Prostate gland (tissue), 2 donors: ENCODE measurements around the gene NUFIP2. TPM values are rescaled to one million over a fixed set of nuclear protein-coding genes. Genes with fewer than 3 reads are reported as not detected.

ENCODE experiments used
- DNase-seq: peaks from one replicate; pipeline ENCODE4 v3.0.0-alpha.2; 2019; ENCODE audit warnings: low spot score
- H3K27ac ChIP-seq, 2 donors: fragments of 200-600 bp; sonication (generic); 2 replicates each; pipeline ENCODE4 v1.5.1; 2017 to 2019
- H3K27me3 ChIP-seq: fragments of 200-600 bp; sonication (generic); replicated peaks from 2 replicates; pipeline ENCODE4 v1.5.1; 2019; ENCODE audit not compliant: insufficient read depth
- H3K36me3 ChIP-seq, 2 donors: fragments of 200-600 bp; sonication (generic); 1 replicate in 1 of 2; 2 replicates in 1 of 2; pipeline versions ENCODE4 v1.5.1 to v1.8.1; 2017 to 2019
- H3K4me1 ChIP-seq: fragments of 200-600 bp; sonication (generic); replicated peaks from 2 replicates; pipeline ENCODE4 v1.5.1; 2019
- H3K4me3 ChIP-seq, 2 donors: fragments of 200-600 bp; sonication (generic); 2 replicates each; pipeline ENCODE4 v1.5.1; 2017 to 2019
- H3K9me3 ChIP-seq: fragments of 200-600 bp; sonication (generic); 2 replicates; pipeline ENCODE4 v1.5.1; 2017
- CTCF ChIP-seq, 4 experiments: fragments of 200-600 bp in 2 of 4; fragments of 450-650 bp in 2 of 4; sonication (generic) in 2 of 4; IDR thresholded peaks; 1 replicate in 3 of 4; 2 replicates in 1 of 4; pipeline ENCODE4 v1.5.1; 2016 to 2019; ENCODE audit warnings: antibody characterized with exemption in 4 of 4, mild to moderate bottlenecking in 2 of 4, moderate library complexity in 2 of 4
- POLR2A ChIP-seq: fragments of 450-650 bp; IDR thresholded peaks from one replicate; pipeline ENCODE4 v1.6.1; 2016; ENCODE audit warnings: antibody characterized with exemption, mild to moderate bottlenecking
- POLR2AphosphoS5 ChIP-seq: sonication (generic); formaldehyde crosslinking; IDR thresholded peaks from one replicate; pipeline ENCODE4 v1.6.1; 2017; ENCODE audit warnings: antibody characterized with exemption
- WGBS: methylation state at CpG from one replicate; pipeline ENCODE4 v1.1.5; 2018; 5-methylcytosine and 5-hydroxymethylcytosine counted together
- intact Hi-C: fragments of 100-400 bp; cut with DNase I; formaldehyde crosslinking; loops from one replicate; pipeline ENCODE4 v1.14.2; 2022
- total RNA-seq, 2 donors: library from RNA; depleted of rRNA; stranded (reverse); fragments of >200 nt; gene quantifications; one replicate each; pipeline ENCODE4 v1.1.0, GENCODE V29; 2016

The NUFIP2 gene
- total RNA-seq, 2 donors from 2014 or later: 21.1 to 30.6 TPM

DNA sequence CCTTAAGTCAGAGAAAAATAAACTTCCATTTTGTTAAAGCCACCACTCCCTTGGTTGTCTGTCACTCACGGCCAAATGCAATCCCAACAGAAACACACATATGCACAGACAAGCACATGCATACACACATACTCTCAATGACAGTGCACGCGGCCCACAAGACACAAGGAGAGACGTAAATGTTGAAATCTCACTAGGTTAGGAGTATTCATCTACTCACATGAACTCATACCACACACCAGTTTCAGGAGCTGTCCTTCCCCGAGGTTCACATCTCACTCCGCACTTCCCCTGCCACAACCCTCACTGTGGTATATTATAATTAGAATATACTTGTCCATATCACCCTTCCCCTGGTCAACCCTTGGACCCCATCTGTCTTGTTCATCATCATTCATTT is 77.8 kb downstream of the NUFIP2 start:
- Histone ChIP-seq H3K36me3 (no peaks in the 10 kb centered on the region), H3K27me3 (no peaks in the 10 kb centered on the region), H3K9me3 (no peaks in the 10 kb centered on the region), H3K4me1 (no peaks in the 10 kb centered on the region), H3K27ac (no peak overlapping the region), H3K4me3 (no peak overlapping the region)
- WGBS: 86% methylated on average over 6 of the region's 6 CpGs
- TF ChIP-seq CTCF (IDR thresholded peaks at IDR 0.05): no peak
- no peak for TF ChIP-seq POLR2A
- TF ChIP-seq POLR2AphosphoS5: no peak
- intact Hi-C loops: no loop called here
- DNase-seq: no peak

GRCh38 chr17:29215717-29216116 is 78.2 kb downstream of the NUFIP2 start:
- Histone ChIP-seq H3K4me3 (no peak overlapping the region), H3K4me1 (no peaks in the 10 kb centered on the region), H3K9me3 (no peaks in the 10 kb centered on the region), H3K27ac (no peak overlapping the region), H3K36me3 (no peaks in the 10 kb centered on the region), H3K27me3 (no peaks in the 10 kb centered on the region)
- intact Hi-C loops: no loop called here
- TF ChIP-seq CTCF (IDR thresholded peaks at IDR 0.05): no peak
- TF ChIP-seq POLR2AphosphoS5: no peak
- TF ChIP-seq POLR2A: no peak
- WGBS: 58% methylated on average over 4 of the region's 4 CpGs
- no peak for DNase-seq

- DNase-seq: no peak
- 90% methylated on average over 10 of the region's 10 CpGs for WGBS
- no peak overlapping the region for H3K27ac ChIP-seq
- TF ChIP-seq POLR2A (no peak), POLR2AphosphoS5 (no peak), CTCF (IDR thresholded peaks at IDR 0.05) (no peak)
- no peaks in the 10 kb centered on the region for H3K36me3 ChIP-seq
- H3K4me3 ChIP-seq: no peak overlapping the region
- no peaks in the 10 kb centered on the region for H3K27me3 ChIP-seq
- no peaks in the 10 kb centered on the region for H3K4me1 ChIP-seq
- intact Hi-C loops: no loop called here
- no peaks in the 10 kb centered on the region for H3K9me3 ChIP-seq
Measured at GRCh38 chr17:29215174-29215573, 78.8 kb downstream of the NUFIP2 start.

- no peaks in the 10 kb centered on the region for H3K4me1 ChIP-seq
- DNase-seq: no peak
- intact Hi-C loops: no loop called here
- no peaks in the 10 kb centered on the region for H3K27me3 ChIP-seq
- H3K4me3 ChIP-seq: no peak overlapping the region
- WGBS: 87% methylated on average over 8 of the region's 8 CpGs
- H3K27ac ChIP-seq: no peak overlapping the region
- H3K36me3 ChIP-seq: no peaks in the 10 kb centered on the region
- TF ChIP-seq CTCF (IDR thresholded peaks at IDR 0.05): no peak
- no peak for TF ChIP-seq POLR2AphosphoS5
- no peak for TF ChIP-seq POLR2A
- no peaks in the 10 kb centered on the region for H3K9me3 ChIP-seq
Measured at GRCh38 chr17:29214215-29215146, 79.5 kb downstream of the NUFIP2 start.

- TF ChIP-seq CTCF (IDR thresholded peaks at IDR 0.05) (no peak), POLR2A (no peak), POLR2AphosphoS5 (no peak)
- Histone ChIP-seq H3K36me3 (no peaks in the 10 kb centered on the region), H3K27me3 (no peaks in the 10 kb centered on the region), H3K4me3 (no peak overlapping the region), H3K9me3 (no peaks in the 10 kb centered on the region), H3K4me1 (no peaks in the 10 kb centered on the region), H3K27ac (no peak overlapping the region)
- DNase-seq: no peak
- 63% methylated on average over 5 of the region's 5 CpGs for WGBS
- intact Hi-C loops: no loop called here
Measured at GRCh38 chr17:29212681-29213121, 81.2 kb downstream of the NUFIP2 start.
